GM12891 (cell line): ENCODE data around the gene ABCB8.
A peak's percentile ranks its signal among the peaks of the same experiment; 100 is the strongest.

Source experiments
- DNase-seq: peaks from one replicate; pipeline ENCODE4 v3.0.0; 2011; ENCODE audit warnings: low spot score; ENCODE audit not compliant: insufficient read length
- FAIRE-seq: peaks from 2 replicates; lab custom pipeline; 2011; peaks lifted over from hg19 to GRCh38; lab: Jason Lieb, UNC
- PAX5 ChIP-seq: IDR thresholded peaks from 2 replicates; pipeline ENCODE4 v1.6.1; 2011; ENCODE audit warnings: low read length, moderate library complexity, mild to moderate bottlenecking; ENCODE audit not compliant: insufficient read depth, severe bottlenecking
- POLR2A ChIP-seq: IDR thresholded peaks from 2 replicates; pipeline ENCODE4 v1.6.1; 2011; ENCODE audit warnings: low read depth, low read length, control low read depth
- POLR2AphosphoS5 ChIP-seq: IDR thresholded peaks from 2 replicates; pipeline ENCODE4 v1.6.1; 2011; ENCODE audit warnings: low read depth, low read length, control low read depth
- POU2F2 ChIP-seq: IDR thresholded peaks from 2 replicates; pipeline ENCODE4 v1.6.1; 2011; ENCODE audit warnings: low read depth, mild to moderate bottlenecking, control low read depth, low read length, moderate library complexity
- SPI1 ChIP-seq: IDR thresholded peaks from 2 replicates; pipeline ENCODE4 v1.6.1; 2011; ENCODE audit warnings: low read depth, low read length, control low read depth
- TAF1 ChIP-seq: IDR thresholded peaks from 2 replicates; pipeline ENCODE4 v1.6.1; 2011; ENCODE audit warnings: low read depth, low read length, control low read depth

The ABCB8 gene

GRCh38 chr7:150988230-150989226 is 39.7 kb upstream of the ABCB8 start:
- DNase-seq, result peak; percentile 81
- peak; percentile 16 for FAIRE-seq
- no peak for TF ChIP-seq POLR2A
- no peak for TF ChIP-seq TAF1
- no peak for TF ChIP-seq SPI1
- no peak for TF ChIP-seq POU2F2
- TF ChIP-seq PAX5, result no peak
- TF ChIP-seq POLR2AphosphoS5, result no peak

- DNase-seq, result no peak
- no peak for TF ChIP-seq PAX5
- TF ChIP-seq POU2F2, result no peak
- TF ChIP-seq POLR2AphosphoS5, result no peak
- TF ChIP-seq SPI1, result no peak
- TF ChIP-seq TAF1, result no peak
- no peak for TF ChIP-seq POLR2A
- FAIRE-seq, result no peak
Measured at GRCh38 chr7:150989456-150989855, 38.8 kb upstream of the ABCB8 start.

DNA sequence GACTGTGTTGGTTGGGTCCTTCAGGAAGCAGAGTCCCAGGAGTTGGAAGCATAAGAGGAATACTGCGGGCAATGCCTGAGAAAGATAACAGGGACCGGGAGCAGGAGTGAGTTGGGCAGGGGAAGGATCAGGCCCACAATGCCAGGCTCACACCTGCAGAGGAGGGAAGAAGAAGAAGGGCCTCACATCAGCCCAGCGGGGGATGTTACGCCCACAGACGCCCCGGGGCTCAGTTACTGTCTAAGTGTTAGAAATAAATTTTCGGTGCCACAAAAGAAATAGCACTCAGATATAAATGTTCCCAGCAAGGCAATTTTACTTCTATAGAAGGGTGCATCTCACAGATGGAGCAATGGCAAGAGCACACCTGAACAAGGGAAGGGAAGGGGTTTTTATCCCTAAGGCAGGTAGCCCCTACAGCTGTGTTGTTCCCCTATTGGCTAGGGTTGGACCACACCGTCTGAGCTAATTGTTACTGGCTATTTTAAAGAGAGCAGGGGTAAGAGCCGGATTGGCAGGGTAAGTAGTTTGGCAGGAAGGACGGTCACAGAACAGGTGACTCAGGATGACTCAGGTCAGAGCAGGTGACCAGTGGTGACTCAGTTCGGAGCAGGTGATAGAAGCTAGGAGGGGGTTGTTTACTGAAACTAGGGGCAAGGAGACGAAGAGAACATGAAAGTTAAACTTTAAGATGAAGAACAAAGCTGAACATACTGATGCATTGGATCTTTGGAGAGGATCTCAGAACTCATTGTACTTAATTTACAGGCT is 37.6 kb upstream of the ABCB8 start, which contains the start of gene NOS3:
Gene NOS3 (plus strand): TSS at position 602 of the 771 bp plus-strand sequence. CDS start 2,787 bp downstream, outside the sequence.
- FAIRE-seq (no peak), DNase-seq (no peak)
- TF ChIP-seq POU2F2 (no peak), TAF1 (no peak), PAX5 (no peak), POLR2AphosphoS5 (no peak), SPI1 (no peak), POLR2A (no peak)

DNA sequence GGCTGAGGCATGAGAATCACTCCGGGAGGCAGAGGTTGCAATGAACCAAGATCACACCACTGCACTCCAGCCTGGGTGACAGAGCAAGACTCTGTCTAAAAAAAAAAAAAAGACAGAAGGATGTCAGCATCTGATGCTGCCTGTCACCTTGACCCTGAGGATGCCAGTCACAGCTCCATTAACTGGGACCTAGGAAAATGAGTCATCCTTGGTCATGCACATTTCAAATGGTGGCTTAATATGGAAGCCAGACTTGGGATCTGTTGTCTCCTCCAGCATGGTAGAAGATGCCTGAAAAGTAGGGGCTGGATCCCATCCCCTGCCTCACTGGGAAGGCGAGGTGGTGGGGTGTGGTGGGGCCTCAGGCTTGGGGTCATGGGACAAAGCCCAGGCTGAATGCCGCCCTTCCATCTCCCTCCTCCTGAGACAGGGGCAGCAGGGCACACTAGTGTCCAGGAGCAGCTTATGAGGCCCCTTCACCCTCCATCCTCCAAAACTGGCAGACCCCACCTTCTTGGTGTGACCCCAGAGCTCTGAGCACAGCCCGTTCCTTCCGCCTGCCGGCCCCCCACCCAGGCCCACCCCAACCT is 36.1 kb upstream of the ABCB8 start:
- DNase-seq, result no peak
- TF ChIP-seq TAF1 (no peak), PAX5 (no peak), POU2F2 (no peak), POLR2A (no peak), SPI1 (no peak), POLR2AphosphoS5 (no peak)
- no peak for FAIRE-seq

DNA sequence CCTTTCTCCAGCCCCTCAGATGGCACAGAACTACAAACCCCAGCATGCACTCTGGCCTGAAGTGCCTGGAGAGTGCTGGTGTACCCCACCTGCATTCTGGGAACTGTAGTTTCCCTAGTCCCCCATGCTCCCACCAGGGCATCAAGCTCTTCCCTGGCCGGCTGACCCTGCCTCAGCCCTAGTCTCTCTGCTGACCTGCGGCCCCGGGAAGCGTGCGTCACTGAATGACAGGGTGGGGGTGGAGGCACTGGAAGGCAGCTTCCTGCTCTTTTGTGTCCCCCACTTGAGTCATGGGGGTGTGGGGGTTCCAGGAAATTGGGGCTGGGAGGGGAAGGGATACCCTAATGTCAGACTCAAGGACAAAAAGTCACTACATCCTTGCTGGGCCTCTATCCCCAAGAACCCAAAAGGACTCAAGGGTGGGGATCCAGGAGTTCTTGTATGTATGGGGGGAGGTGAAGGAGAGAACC is 35.4 kb upstream of the ABCB8 start:
- FAIRE-seq (no peak), DNase-seq (no peak)
- TF ChIP-seq SPI1, result no peak
- no peak for TF ChIP-seq TAF1
- TF ChIP-seq POLR2AphosphoS5, result no peak
- no peak for TF ChIP-seq POLR2A
- no peak for TF ChIP-seq POU2F2

- FAIRE-seq (no peak), DNase-seq (no peak)
- no peak for TF ChIP-seq PAX5
- no peak for TF ChIP-seq POLR2A
- no peak for TF ChIP-seq SPI1
- TF ChIP-seq POU2F2, result no peak
- TF ChIP-seq POLR2AphosphoS5, result no peak
- TF ChIP-seq TAF1, result no peak
Measured at GRCh38 chr7:150993511-150993910, 34.7 kb upstream of the ABCB8 start.

- TF ChIP-seq POLR2A (no peak), SPI1 (peak; percentile 34; the same call in 1 of the 2 replicates), POU2F2 (no peak)
- FAIRE-seq (no peak), DNase-seq (no peak)
Measured at GRCh38 chr7:150994141-150994837, 34.0 kb upstream of the ABCB8 start.

DNA sequence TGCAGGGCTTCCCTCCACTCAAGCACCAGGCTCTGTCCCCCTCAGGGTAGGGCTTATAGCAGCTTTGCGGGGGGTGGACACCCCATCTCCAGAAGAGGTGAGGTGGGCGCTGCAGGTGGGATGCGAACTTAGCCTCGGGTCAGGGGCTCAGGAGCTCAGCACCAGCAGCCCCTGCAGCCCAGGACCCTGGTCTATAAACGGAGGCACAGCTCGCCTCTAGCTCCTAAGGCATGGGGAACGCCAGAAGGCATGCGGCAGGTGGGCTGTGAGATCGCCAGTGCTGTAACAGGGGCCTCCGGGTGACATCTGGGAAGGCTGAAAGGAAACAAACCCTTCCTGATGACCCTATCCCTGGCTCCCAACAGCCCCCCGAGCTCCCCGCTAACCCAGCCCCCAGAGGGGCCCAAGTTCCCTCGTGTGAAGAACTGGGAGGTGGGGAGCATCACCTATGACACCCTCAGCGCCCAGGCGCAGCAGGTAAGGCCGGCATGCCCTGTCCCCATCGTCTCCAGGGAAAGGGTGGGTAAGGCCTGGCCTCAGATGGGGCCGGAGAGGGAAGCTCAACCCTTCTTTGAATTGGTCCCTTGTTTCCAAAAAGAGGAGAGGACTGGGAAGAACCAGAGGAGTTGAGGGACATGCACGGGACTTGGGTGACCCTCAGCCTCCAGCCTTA is 33.3 kb upstream of the ABCB8 start:
- FAIRE-seq, result no peak

More for the DNA sequence above, 33.3 kb upstream of the ABCB8 start:
- TF ChIP-seq TAF1, result no peak
- no peak for TF ChIP-seq POLR2A
- no peak for TF ChIP-seq POU2F2
- no peak for TF ChIP-seq SPI1
- no peak for DNase-seq
